Stimulated activated CD4-positive, alpha-beta T cell treated with anti-CD3 and anti-CD28 coated beads, Interleukin-4, amount 100 ng/mL, for 24 hours (primary cell): Measurements from ENCODE around the gene SLC22A5.

Source experiments
- DNase-seq: peaks from one replicate; pipeline ENCODE4 v3.0.0-alpha.2; 2020

The SLC22A5 gene

DNA sequence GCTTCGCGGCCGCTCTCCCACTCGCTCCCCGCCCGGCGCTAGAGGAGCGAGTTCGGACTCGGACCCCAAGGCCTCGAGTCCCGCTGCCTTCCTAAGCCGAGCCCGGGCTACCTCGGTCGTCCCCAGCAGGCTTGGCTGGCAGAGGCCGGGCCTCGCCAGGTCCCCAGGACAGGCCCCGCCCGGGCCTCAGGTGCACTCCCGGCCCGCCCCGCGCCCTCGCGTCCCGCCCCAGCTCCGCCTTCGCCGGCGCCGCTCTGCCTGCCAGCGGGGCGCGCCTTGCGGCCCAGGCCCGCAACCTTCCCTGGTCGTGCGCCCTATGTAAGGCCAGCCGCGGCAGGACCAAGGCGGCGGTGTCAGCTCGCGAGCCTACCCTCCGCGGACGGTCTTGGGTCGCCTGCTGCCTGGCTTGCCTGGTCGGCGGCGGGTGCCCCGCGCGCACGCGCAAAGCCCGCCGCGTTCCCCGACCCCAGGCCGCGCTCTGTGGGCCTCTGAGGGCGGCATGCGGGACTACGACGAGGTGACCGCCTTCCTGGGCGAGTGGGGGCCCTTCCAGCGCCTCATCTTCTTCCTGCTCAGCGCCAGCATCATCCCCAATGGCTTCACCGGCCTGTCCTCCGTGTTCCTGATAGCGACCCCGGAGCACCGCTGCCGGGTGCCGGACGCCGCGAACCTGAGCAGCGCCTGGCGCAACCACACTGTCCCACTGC is at the start of gene SLC22A5:
SLC22A5 (plus strand) TSS at position 237 of the 707 bp plus-strand sequence; CDS start at position 500, 263 bp downstream.
- peak; percentile 68 for DNase-seq

DNA sequence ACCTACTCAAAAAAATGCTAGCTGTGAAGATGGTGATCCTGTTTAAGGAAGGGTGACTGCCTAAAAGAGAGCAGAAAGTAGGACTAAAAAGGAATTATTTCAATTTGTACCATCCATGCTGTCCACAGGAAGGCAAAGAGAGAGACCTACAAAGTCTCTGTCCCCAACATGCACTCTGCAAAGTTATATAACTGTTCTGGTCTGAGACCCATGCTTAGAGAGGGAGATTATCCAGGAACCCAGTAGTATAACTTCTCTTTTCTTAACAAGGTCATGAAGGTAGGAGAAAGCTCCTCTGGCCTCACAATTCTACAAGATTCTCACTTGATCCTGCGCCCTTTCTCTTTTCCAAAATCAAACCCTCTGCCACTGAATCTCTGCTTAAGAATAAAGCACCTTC is 49.5 kb upstream of the SLC22A5 start:
- no peak for DNase-seq

DNA sequence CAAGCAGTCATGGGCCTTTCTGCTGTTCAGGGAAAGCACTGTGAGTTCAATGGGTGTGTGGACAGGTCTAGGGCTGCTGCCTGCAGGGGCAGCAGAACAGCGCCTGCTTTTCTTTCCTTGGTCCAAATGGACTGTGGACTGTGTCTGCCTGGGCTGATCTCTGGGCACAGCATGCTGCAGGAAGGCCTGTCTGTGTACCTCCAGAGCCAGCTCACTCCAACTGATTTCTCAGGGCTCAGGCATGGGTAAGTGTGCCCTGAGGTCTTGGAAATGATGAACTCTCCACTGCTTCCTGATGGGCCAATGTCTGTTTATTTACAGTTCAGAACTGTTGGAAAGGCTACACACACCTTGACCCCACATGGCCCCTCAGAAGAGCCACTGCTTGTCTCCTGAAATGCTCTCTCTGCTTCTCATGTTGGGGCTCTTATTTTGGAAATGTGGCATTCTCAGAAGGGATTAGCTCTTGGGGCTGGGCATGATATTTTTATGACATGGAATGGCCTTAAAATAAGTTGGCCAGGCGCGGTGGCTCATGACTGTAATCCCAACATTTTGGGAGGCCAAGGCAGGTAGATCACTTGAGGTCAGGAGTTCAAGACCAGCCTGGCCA is 48.3 kb upstream of the SLC22A5 start:
- no peak for DNase-seq

DNA sequence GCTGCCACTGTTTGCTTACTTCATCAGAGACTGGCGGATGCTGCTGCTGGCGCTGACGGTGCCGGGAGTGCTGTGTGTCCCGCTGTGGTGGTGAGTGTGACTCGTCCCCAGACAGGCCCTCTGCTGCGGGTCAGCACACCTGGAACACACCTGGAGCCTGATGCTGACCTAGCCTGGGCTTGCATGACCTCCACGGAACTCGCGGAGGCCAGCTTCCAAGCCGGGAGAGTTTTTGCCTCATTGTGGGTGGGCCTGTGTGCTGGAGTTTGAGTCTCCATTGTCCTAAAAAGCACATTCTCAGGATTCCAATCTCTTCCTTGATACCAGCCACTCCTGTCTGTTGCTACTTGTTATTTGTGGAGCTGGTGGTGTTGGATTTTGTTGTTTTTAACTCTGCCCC is 47.2 kb upstream of the SLC22A5 start:
- DNase-seq, result no peak

DNA sequence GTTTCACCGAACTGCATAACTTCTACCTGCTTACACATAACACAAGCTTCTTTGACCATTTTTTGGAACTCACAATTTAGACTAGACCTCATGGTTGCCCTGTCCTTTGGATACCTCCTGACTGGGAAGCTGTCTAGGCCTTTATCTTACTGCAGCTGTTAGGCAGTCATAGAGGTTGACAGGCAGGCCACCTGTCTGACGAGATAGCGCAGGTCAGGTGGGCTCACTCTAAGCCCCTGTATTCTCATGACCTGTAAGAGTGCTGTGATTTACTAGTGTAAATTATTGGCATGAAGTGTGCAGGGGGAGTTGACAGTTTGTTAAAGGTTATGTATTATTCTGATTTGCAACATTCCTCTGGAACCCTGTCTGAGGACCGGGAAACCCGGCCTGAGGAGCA is 46.3 kb upstream of the SLC22A5 start:
- no peak for DNase-seq

DNA sequence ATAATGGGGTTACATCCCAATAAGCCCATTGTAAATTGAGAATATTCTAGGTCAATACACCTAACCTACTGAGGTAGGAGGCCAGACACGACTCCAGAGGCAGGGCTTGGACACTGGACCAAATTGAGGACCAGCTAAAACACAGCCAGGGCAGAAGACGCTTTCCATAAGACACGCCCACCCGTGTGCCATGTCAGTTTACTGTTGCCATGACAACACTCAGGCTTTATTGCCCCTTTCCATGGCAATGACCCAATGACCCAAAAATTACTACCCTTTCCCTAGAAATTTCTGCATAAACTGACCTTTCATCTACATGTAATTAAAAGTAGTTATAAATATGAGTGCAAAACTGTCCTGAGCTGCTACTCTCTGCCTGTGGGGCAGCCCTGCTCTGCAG is 43.8 kb upstream of the SLC22A5 start:
- DNase-seq, result no peak

DNA sequence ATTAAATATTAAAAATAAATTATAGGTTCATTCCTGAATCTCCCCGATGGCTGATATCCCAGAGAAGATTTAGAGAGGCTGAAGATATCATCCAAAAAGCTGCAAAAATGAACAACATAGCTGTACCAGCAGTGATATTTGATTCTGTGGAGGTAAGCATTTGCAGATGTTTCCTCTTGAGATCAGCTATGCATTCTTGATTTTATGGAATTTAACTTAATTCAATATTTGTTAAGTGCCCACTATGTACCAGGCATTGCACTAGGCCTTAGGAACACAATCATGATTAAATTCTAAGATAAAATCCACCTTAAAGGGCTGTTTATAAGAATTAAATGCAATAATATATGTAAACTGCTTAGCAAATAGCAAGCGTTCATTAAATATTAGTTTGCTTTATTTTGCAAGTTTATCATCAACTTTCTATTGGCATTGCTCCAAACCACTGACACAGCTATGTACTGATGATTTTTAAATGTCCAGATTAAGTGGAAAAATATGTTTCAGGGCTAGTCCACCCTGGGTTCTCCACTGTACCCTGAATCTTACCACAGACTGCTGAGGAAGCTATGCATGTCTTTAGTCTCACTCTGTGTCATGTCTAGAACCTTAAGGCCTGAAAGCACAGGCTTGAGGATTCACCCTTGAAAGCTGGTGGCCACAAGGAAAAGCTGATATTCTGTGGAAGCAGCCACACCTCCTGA is 42.1 kb upstream of the SLC22A5 start:
- no peak for DNase-seq

DNA sequence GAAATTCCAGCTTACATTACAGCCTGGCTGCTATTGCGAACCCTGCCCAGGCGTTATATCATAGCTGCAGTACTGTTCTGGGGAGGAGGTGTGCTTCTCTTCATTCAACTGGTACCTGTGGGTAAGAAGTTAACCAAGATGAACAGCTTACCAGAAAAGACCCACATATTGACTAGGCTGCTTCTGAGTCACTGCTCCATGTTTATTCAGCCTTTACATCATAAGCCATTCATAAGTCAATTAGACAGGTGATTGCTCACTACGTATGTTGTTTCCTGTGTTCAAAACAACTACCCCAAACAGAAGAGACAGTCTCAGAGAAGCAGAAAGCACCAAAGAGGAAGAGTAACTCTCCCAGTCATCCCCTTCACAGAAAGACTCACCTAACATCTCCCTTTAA is 34.7 kb upstream of the SLC22A5 start:
- no peak for DNase-seq

DNA sequence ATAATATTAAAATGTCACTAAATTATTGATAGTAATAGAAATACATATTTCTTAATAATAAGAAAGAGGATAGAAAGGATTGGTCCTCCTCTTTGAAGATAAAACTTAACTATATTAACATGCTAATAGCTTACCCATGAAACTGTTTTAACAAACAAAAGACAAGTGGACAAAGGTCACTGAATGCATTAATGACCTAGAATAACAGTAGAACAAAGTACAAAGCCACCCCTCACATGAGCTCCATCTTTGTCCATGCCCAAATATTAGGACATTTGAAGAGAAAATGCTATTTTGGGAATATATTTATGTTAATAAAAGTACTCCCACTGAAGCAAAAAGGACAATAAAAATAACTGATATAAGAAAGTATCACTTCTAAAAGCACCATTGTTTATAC is 34.1 kb upstream of the SLC22A5 start:
- DNase-seq, result no peak

DNA sequence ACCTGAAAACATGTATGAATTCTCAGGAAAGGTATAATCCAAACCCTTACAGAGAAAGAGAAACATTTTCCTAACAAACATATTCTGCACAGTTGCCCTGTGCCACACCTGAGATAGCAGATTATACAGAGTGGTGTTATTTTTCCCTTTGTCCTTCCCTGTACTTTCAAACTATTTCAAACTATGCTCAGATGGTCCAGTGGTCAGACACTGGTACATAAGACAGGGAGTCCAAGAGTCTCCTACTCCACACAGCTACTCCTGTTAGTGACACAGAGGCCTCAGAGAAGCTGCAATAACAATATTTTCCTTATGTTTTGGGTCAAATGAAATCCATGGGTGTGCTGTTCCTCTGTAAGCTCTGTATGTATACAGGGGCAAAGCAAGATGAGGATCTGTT is 30.0 kb upstream of the SLC22A5 start:
- DNase-seq, result no peak

DNA sequence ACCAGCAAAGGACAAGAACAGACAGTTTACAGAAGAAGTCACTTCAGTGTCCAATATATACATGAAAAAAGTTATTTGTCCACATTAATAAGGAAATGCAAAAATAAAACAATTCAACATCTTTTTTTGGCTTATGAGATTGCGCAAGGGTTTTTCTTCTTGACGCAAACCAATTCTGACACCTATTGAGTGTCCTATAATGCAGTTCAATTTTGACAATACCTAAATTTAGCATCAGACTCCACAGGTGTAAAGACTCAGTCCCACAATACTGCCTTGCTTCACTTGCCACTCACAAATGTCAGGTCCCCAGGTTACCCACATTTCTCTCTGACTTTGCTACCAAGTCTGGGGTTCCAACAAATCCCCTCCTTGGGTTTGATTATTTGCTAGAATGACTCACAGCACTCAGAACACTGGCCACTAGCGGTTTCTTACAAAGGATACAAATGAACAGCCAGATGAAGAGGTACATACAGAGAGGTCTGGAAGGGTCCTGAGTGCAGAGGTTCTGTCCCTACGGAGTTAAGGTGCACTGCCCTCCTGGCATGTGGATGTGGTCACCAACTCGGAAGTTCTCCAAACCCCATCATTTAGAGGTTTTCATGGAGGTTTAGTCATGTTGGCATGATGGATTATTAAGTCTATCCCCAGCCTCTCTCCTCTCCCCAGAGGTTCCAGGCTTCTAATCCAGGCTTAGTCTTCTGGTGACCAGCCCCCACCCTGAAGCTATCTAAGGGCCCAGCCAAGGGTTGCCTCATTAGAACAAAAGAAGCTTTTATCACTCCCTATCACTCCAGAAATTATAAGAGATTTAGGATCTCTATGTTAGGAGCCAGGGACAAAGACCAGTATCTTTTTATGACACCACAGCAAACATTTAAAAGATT is 27.0 kb upstream of the SLC22A5 start:
- no peak for DNase-seq

DNA sequence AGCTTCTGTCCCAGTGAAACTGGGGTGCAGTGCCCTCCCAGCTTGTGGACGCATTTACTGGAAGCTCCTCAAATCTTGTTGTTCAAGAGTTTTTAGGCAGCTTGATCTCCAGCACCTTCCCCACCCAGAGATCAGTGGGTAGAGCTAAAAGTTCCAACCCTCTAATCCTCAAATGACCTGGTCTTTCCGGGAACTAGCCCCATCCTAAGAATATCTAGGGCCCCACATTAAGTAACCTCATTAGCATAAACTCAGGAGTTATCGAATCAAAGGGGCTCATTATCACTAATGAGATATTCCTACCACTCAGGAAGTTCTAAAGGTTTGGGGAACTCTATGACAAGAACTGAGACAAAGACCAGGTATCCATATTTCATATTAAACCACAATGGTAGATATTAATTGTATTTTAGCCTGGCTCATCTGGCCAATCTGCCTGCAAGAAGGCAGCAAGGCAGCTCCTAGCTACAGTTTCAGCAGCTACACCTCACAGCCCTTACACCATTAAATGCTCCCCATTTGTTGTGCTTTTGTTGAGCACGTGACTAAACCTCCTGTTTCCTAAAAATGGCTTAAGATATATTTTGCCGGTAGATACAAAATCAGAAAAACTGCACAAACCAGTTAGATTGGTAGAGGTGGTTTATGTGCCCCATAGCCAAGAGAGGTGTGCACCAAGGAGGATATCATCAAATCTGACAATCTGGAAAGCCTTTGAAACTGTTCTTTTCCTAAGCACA is 24.6 kb upstream of the SLC22A5 start:
- DNase-seq, result no peak

DNA sequence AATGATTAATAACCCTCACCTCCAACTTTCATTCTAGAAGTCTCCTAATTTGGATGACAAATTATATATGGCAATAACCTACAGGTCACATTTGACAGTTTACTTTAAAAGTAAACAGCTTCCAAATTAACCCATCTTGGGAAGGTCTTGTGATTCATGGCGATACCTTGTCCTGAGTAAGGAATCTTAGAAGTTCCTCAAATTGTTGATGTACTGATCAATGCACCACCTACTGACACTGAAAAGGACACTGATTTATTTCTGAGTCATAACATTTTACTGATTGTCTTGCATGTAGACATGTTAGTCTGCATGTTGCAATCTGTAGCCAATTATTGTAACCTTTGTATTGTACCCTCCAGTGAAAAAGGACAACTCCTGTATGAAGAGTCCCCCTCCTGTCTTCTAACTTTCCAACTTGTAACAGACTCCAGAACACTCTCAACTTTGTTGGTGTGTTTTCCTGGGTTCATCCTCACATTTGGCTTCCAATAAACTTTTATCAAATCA is 16.0 kb upstream of the SLC22A5 start:
- DNase-seq, result no peak

DNA sequence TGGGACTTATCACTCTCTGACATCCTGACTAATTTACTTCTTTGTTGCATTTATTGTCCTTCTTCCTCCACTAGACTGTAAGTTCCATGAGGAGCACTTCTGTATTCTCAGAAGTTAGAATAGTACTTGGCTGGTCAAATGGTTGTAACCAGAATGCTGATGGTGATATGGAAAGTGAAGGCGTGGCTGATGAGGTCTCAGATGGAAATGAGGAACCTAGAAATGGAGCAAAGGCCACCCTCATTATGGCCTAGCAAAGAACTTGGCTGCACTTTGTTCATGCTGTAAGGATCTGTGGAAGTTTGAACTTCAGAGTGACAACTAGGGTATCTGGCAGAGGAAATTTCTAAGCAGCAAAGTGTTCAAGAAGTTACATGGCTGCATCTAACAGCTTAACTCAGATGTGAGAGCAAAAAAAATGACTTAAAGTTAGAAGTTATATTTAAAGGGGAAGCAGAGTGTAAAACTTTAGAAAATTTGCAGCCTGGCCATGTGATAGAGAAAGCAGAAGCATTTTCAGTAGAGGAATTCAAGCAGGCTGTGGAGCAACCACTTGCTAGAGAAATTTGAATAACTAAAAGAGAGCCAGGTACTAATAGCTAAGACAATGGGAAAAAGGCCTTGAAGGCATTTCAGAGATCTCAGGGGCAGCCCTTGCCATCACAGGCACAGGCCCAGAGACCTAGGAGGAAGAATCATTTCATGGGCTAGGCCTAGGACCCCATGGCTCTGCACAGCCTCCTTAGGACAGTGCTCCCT is 14.9 kb upstream of the SLC22A5 start:
- no peak for DNase-seq

DNA sequence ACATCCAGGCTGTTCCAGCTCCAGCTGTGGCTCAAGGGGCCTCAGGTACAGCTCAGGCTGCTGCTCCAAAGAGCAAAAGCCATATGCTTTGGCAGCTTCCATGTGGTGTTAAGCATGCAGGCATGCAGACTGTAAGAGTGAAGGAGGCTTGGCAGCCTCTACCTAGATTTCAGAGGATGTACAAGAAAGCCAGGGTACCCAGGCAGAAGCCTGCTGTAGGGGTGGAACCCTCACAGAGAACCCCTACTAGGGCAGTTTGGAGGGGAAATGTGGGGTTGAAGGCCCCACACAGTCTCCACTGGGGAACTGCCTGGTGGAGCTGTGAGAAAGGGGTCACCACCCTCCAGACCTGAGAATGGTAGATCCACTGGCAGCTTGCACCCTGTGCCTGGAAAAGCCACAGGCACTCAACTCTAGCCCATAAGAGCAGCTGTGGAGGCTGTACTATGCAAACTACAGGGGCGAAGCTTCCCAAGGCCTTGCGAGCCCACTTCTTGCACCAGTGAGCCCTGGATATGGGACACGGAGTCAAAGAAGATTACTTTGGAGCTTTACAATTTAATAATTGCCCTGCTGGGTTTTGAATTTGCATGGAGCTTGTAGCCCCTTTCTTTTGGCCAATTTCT is 14.3 kb upstream of the SLC22A5 start:
- no peak for DNase-seq

DNA sequence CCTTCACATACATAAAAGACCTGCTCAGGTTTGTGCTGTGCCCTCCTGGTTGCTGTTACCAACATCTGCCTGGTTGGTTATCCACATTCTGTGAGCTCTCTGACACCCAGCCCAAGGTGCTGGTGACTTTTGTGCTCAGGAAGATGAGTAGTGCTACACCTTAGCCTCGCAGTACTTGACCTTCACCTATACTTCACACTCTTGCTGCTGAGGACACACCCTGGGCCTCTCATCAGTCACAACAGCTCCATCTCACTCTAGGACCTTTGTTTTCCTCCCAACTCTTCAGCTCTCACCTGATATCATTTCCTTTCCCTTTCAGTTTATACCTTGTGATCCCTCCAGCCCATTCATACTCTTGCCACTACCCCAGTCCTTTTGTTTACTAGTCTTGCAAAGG is 10.7 kb upstream of the SLC22A5 start:
- DNase-seq, result no peak

DNA sequence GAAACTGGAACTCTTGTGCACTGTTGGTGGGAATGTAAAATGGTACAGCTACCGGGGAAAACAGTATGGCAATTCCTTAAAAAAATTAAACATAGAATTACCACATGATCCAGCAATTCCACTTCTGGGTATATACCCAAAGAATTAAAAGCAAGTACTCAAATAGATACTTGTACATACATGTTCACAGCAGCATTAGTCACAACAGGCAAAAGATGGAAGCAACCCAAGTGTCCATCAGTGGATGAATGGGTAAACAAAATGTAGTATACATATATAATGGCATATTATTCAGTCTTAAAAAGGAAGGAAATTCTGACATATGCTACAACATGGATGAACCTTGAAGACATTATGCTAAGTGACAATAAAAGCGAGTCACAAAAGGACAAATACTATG is 7.4 kb upstream of the SLC22A5 start:
- DNase-seq, result no peak

DNA sequence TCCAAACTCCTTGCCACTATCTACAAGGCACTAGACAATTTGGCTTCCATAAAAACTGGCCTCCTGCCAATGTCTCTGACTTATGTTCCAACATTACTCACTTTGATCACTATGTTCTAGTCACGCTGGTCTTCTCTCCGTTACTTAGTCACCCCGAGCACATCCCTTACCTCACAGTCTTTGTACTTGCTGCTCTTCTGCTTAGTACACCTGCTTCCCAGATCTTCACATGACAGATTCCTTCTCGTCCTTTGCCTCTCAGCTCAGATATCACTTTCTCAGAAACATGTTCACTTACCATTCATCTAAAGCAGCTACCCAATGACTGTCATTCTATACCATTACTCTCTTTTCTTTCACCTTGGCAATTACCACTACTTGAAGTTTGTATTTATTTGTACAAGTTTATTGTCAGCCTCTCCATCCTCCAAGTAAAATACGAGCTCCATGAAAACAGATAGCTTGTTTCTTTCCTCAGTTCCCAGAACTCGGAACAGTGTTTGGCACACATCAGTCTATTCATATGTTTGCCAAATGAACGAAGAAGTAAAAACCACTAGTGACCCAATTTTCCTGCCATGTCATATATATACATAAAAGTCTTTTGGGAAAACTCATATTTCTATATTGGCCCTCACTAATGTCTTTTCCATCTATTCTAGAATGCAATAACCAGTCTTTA is 5.9 kb upstream of the SLC22A5 start:
- DNase-seq, result no peak

DNA sequence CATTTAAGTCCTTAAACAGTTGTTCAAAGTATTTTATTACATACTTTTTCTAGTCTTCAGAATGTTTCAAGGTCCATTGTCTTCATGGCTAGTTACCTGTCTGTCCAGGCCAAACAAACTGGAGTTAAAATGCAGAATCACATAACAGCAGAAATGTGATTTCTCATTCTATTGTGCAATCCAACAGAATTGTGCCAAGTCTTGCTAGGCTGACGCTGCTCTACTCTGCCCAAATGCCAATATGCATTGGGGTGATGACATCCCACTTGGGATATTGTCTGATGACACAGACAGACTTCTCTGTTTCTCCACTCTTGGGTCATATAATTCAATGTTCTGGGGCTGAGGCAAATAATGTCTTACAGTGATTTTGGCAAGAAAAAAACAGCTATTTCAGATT is 5.2 kb upstream of the SLC22A5 start:
- no peak for DNase-seq

DNA sequence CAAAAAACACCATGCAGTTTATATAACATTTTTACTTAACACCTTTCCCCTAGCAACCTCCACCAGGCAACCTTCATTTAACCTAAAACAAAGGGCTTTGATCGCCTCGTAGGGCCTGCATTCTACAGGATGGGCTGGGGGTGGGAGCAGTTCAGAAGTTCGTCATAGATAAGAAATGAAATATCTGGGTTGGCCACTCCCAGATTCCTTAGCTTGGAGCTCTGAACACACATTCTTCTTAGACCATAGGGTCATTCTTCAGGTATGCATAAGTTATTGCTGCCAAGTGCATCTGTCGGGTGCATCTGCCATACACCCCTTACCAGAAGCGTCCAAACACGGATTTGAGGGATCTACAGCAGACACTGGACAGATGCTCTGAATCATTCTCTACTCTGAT is 4.3 kb upstream of the SLC22A5 start:
- DNase-seq, result no peak
